Stimulated activated CD4-positive, alpha-beta T cell treated with anti-CD3 and anti-CD28 coated beads, TNF-alpha, amount 100 ng/mL, for 1 hour (primary cell): ENCODE results near the gene LRRC59.

ENCODE experiments used
- DNase-seq, 3 donors: peaks; one replicate each; pipeline ENCODE4 v3.0.0-alpha.2; 2020; ENCODE audit warnings: low read depth in 3 of 3, low spot score in 1 of 3

The LRRC59 gene

DNA sequence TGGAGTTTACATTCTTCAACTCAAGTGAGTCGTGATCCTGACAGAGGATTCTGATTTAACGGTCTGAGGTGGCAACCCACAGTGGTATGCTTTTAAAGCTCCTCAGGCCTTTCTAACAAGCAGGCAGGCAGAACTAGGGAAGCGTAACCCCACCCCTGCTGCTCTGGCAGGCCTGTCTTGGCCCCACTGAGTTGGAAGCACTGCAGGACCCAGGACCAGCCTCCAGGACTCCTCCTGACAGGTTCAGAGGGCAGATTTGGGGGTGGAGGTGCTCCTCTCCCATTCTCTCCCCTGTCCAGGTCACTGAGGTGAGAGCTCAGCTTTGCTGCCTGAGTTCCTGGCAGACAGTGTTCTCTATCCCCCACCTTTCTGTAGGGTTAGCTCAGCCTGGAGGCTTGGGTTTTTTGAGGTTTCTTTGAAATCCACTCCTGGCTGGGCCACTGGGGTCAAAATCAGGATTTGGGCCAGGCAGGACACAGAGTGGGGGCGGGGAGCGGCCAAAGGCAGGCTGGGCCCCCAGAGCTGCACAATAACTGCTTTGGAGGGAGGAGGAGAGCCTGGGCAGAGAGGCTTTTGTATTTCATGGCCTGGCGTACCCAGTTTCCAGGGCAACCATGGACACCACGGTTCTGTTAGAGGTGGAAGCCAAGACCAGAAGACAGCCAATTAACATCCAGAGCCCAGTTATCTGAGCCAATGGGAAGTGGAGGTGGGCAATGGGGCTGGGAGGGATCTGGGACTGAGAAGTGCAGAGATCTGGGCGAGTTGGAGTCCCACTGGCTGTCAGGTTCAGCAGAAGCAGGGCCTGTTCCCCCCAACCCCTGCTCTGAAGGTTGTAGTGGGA, 33.9 kb downstream of the LRRC59 start:
- DNase-seq: no peak

DNA sequence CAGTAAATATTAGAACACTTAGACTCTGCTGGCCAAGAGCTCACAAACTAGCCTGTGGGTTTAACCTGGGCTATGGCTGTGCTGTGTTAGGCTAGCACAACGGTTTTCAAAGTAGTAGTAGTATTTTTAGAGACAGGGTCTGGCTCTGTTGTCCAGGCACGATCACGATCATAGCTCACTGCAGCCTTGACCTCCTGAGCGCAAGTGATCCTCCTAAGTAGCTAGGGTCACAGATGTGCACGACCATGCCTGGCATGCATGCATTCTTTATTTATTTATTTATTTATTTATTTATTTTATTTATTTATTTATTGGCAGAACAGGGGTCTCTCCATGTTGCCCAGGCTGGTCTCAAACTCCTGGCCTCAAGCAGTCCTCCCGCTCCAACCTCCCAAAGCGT, 34.7 kb downstream of the LRRC59 start:
- DNase-seq: no peak

DNA sequence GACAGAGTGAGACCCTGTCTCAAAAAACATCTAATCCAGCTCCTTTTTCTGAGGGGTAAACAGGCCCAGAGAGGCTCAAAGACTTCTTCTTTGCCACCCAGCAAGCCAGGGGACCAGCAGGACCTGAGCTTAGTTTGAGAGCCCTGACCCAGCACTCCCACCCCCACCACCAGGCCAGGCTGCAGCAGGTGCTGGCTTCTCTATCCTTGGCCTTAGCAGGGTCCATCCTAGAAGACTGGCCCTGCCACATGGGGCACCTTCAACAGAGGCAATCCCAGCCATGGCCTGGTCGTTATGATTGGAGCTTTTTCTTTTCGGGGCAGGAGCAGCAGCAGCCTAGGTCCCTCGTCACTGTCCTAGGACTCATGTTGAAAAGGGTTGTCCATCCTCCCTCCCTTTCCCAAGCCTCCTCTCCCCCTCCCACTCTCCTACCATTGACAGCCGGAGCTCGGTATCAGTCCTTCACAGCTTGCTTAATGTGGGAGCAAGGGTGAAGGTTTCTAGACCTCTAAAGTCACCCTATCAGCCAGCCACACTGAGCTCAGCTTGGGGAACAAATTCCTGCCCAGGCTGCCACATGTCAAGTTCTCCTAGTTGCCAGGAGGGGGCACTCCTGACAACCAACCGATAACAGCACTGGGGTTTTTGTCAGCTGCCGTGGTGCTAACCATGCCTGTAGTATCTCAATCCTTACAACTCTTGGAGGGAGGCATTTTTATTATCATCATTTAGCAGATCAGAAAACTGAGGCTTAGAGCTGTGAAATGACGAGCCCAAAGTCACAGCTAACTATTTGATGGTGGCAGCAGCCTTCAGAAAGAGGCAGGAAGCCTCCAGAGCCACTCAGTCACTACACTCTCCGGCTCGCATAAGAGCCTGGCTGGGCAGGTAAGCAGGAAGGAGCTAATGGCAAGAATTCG, 35.5 kb downstream of the LRRC59 start:
- peak in 2 of 3 donors; percentile 8 to 35 for DNase-seq

DNA sequence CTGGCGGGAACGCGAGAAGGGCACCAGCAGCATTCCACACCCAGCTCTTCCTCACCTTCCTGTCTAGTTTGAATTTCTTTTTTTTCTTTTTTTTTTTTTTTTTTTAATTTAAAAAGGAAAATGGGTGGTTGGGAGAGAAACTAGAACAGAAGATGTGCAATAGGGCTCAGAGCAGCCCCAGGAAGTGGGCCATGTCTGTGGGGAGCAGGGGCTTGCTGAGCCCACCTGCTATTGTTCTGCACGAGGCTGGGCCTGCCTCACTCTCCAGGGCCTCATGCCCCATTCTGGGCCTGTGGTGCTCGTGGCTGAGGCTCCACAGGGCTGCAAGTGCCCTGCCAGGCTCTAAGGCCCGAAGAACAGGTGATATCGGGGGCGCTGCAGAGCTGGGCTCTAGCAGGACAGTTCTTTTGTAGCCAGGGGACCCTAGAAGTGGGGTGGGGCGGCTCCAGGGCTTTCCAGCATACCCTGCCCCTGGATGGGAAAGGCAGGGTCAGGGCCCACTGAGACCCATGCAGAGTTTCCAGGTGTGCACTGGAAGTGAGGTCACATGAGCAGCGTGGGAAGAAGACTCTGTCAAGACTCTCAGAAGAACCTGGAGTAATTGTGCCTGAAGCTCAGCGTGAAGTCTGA, 36.7 kb downstream of the LRRC59 start:
- no peak for DNase-seq

DNA sequence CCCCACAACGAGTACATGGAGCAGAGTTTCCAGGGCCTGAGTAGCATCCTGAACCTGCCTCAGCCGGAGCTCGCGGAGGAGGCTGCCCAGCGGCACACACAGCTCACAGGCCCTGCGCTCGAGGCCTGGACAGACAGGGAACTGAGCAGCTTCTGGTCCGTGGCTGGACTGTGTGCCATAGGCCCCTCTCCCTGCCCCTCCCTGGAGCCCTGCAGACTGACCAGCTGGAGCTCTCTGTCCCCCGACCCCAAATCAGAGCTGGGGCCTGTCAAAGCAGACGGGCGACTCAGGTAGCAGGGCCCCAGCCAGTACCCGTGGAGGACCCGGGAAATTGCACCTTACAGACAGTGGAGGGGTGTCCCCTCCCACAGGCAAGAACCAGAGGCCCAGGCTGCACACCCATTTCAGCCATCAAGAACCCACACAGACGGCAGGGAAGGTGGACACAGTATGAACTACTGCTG, 37.3 kb downstream of the LRRC59 start:
- DNase-seq: no peak

DNA sequence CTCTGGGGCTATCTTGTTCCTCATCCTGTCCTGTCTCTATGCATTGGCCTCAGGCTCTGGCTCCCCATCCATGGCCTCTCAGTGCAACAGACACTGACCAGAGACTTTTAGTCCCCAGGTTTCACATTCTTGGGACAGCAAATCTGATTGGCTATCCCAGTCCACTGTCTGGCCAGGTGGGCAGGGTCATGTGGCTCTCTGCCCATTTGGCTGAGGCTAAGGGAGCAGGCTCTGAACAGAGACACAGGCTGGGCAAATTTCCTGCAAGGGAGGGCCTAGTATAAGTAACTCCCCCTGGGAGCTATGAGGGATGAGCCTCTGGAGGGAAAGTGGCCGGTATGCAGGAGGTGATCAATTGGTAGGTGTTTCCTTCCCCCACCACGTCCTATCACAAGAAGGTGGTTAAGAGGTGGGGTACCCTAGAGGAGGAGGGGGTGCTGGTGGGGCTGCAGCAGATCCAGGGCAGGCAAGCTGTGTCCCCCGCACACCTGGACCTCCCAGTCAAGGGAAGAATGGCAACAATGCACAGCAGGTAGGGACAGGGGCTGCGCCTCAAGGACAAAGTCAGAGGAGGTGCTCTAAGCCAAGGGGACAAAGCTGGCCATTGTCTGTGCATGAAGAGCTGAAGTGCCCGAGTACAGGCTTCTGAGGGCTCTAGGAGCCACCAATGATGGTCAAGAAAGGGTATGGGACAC, 38.2 kb downstream of the LRRC59 start:
- DNase-seq: no peak

DNA sequence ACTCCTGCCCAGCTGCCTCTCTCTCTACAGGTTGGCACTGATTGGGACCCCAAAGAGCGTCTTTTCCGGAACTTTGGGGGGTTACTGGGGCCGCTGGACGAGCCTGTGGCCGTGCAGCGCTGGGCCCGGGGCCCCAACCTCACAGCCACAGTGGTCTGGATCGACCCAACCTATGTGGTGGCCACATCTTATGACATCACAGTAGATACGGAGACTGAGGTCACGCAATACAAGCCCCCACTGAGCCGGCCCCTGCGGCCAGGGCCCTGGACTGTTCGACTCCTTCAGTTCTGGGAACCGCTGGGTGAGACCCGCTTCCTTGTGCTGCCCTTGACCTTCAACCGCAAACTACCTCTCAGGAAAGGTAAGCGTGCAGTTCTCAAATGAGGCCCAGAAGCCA, 39.1 kb downstream of the LRRC59 start:
- DNase-seq: no peak

DNA sequence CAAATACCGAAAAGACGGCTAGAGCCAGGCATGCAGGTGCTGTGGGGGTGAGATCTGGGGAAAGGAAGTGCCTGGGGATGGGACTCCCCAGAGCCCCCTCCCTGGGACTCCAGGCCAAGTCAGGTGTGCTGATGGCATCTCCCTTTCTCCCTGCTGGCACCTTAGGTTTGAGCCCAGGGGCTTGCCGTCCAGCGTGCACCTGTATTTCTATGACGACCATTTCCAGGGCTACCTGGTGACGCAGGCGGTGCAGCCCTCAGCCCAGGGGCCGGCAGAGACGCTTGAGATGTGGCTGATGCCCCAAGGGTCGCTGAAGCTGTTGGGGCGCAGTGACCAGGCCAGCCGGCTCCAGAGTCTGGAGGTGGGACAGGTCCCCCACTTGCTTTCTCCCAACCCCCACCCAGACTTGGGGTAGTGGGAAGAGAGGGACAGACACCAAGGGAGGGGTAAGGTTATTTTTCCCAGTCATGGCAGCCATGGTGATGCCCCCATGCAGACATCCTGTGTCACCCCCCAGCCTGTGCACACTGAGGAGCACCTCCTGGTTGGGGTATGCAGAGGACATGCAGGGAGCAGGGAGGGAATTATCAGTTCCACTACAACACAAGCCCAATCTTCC, 40.3 kb downstream of the LRRC59 start:
- DNase-seq: no peak

DNA sequence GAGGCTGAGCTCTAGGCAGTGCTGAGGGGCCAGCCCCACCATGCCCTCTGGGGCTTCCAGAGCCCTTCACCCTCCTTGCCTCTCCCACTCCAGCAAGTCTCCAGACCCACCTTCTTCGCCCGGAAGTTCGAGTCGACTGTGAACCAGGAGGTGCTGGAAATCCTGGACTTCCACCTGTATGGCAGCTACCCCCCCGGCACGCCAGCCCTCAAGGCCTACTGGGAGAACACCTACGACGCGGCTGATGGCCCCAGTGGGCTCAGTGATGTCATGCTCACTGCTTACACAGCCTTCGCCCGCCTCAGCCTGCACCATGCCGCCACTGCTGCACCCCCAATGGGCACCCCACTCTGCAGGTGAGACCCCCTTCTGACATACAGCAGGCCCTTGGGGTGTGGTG, 40.9 kb downstream of the LRRC59 start:
- no peak for DNase-seq

DNA sequence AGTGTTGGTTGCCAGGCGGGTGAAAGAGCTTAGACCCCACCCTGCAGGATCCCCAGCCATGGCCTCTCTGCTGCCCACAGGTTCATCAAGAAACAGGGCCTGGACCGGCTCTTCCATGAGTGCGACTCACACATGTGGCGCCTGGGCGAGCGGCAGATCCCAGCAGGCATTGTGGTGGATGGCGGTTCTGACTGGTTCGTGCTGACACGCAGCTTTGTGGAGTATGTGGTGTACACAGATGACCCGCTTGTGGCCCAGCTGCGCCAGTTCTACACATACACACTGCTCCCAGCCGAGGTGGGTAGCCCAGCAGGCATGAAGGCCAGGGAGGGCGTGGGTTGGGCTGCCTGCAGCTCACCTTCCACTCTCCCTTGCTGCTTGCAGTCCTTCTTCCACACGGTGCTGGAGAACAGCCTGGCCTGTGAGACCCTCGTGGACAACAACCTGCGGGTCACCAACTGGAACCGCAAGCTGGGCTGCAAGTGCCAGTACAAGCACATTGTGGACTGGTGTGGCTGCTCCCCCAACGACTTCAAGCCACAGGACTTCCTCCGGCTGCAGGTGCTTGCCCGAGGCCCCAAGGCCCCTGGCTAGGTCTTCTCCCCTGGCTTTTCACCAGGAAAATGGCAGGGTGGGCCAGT, 41.5 kb downstream of the LRRC59 start:
- DNase-seq: no peak

DNA sequence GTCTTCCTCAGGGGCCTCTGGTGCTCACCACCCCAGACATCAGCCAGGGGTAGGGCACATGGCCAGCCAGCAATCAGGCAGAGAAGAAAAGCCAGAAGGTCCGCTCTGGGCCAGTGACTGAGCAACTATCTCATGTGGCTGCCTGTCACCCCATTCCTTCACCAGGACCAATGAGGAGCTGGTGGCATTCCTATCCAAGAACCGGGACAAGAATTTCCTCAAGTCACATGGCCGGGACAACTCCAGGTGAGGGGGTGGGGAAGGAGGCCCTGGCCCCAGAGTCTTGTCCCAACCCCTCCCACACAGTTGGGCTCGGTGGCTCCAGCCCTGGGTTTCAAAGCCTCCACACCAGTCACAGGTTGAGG, 42.0 kb downstream of the LRRC59 start:
- DNase-seq: no peak

DNA sequence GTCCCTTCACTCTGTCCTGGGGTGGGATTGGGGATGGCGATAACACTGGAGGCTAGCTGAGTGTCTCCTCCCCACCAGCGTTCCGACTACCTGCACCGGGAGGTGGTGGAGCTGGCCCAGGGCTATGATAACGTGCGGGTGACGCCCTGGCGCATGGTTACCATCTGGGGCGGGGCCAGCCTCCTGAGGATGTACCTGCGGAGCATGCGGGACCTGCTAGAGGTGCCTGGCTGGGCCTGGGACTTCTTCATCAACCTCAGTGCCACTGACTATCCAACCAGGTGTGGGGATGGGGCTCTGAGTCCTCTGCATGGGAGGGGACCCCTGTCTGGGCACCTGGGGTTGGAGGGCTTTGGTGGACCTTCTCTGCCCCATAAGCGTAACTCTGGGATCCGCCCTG, 42.5 kb downstream of the LRRC59 start:
- no peak for DNase-seq

DNA sequence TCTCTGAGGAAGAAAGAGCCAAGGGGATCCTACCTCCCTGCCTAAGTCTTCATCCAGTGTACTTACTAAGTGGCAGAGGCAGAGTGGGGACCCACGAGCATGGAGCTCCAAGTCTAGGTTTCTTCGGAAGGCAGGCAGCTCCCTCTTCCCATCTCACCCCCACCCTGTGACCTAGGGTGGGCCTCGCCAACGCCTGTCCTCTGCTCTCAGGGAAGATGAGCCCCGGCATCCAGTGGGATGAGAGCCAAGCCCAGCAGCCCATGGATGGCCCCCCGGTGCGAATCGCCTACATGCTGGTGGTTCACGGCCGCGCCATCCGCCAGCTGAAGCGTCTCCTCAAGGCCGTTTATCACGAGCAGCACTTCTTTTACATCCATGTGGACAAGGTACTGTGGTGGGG, 43.1 kb downstream of the LRRC59 start:
- DNase-seq: no peak

DNA sequence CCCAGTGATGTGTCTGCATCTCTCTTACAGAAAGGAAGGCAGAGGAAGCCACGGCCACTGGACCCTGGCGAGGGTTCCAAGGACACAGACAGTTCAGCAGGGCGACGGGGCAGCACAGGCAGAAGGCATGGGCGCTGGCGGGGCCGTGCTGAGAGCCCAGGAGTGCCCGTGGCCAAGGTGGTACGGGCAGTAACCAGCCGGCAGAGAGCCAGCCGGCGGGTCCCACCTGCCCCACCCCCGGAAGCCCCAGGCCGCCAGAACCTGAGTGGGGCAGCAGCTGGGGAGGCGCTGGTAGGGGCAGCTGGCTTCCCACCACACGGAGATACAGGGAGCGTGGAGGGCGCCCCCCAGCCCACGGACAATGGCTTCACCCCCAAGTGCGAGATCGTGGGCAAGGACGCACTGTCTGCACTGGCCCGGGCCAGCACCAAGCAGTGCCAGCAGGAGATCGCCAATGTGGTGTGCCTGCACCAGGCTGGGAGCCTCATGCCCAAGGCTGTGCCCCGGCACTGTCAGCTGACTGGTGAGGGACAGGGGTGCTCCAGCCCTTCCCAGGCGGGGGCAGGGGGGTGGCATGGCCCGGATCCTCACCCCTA, 43.6 kb downstream of the LRRC59 start:
- DNase-seq: no peak

DNA sequence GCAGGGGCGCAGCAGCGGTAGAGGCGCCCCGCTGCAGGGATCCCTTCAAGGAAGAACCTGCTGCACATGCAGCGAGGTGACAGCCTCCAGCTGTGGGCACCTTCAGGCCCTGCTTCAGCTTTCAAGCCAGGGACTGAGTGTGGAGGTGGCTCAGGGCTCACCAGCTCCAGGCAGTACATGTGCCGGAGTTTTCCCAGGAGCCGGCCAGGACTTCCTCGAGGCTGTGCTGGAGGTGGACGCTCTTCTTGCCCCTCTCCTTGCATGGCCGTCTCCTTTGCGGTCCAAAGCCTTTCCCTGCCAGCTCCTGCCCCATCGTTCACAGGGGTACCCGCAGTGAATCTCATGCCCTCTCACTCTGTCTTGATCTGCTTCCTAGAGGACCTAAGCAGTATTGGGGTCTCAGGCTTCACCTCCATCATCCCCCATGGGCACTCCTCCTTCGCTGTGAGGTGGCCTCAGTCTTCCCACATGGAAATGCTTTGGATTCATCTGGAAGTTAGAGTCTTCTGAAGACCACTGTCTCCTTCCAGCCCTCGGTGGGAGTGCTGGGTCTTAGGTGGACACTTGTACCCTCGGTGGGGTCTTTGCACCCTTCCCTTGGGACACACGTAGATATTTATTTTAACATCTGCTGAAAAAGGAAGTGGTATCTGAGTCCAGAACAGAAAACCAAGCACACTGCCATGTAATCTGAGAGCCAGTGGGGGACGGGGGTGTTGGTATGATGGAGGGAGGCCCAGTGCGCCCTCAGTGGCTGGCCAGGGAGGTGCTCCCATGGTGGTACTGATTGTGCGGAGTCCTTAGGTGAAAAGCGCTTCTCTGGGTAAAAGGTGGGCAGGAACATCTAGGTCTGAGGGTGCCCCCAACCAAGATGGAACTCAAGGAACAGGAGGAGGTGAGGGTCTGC, 44.4 kb downstream of the LRRC59 start:
- no peak for DNase-seq

DNA sequence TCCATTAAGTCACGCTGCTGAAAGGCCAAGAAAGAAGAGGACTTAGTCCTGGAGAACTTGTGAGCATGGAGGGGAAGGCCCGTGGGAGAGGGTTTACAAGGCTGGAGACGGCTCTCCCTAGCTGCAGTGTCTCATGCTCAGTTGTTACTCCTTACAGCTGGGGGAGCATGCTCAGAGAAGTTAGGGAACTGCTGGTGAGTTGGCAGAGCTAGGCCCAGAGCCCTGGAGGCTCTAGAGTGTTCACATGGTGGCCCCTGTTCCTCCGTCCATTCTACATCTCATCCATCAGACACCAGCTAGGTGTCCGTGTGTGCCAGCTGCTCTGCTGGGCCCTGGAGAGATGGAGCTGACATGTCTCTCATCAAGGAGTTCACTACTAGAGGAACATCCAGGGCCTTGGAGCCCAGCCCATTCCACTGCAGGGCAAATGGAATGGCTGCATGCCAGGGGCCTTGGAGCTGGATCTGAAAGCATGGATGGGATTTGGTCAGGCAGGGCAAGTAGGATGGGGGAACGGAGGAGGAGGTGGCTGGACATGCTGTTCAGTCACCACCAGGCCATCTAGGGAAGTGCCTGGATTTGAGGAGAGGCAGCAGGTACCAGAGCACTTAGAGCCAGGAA, 45.1 kb downstream of the LRRC59 start:
- no peak for DNase-seq

DNA sequence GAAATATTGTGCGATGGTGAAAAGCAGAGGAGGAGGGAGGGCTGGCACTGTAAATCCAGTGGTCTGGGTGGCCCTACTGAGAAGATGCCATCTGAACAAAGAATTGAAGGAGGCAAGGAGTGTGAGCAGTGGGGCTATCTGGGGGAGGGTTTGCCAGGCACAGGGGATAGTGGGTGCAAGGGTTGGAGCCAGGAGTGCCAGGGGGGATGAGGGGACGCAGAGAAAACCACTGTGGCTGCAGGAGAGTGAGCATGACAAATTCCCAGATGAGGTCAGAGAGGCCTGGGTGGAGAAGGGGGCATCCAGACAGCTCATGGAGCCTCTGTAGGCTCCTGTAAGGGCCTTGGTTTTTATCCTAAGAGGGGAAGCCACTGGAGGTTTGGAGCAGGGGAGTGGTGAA, 46.6 kb downstream of the LRRC59 start:
- no peak for DNase-seq

DNA sequence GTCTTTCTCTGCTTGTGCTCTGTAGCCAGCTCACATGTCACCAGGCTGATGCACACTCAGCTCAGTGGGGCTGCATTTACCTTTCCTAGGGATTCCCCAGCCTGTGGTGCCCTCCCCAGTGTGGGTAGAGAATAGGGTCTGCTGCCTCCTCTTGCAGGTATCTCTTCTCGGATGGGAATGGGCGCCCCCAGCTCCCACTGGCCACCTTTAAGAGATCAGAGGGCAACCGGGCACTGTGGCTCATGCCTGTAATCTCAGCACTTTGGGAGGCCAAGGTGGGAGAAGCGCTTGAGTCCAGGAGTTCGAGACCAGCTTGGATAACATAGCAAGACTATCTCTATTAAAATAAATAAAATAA, 48.1 kb downstream of the LRRC59 start:
- no peak for DNase-seq
